Measurements from ENCODE around the gene EIF2D.
"Not testable (repeated sequence)": the region's sequence is repeated elsewhere in the genome, so short reads cannot be mapped to it uniquely, and the experiment has no call there.

Gene EIF2D

DNA sequence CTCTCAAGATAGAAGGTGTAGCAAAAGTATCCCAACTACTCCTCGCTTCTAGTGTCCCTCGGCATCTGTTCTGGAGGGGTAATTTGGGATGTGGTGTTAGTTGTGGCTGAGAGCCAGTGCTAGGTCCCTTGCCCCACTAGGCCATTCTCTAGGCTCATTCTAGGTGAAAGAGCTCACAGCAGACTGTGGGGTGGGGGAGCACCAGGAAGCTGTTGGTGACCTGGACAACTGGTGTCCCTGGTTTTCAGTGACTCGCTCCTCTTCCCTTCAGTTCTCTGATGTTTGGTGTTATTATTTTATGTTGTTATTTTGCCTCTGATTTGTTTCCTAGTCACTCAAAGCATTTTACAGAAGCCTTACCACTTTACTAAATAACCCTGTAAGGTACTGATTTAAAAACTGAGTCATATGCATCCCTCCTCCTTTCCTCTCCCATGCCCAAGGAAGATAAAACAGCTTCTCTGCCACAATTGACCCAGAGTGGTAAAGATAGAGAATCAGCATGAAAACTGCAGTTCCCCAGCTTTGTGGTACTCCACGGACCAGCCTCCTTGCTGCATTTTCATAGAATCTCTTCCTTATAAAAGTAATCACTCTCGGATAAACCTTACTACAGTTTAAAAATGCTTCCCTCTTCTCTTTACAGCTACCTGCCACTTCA is 37.1 kb upstream of the EIF2D start:
- DNase-seq (ENCODE audit: low spot score) = no peak
- TF ChIP-seq, protein P1, sequence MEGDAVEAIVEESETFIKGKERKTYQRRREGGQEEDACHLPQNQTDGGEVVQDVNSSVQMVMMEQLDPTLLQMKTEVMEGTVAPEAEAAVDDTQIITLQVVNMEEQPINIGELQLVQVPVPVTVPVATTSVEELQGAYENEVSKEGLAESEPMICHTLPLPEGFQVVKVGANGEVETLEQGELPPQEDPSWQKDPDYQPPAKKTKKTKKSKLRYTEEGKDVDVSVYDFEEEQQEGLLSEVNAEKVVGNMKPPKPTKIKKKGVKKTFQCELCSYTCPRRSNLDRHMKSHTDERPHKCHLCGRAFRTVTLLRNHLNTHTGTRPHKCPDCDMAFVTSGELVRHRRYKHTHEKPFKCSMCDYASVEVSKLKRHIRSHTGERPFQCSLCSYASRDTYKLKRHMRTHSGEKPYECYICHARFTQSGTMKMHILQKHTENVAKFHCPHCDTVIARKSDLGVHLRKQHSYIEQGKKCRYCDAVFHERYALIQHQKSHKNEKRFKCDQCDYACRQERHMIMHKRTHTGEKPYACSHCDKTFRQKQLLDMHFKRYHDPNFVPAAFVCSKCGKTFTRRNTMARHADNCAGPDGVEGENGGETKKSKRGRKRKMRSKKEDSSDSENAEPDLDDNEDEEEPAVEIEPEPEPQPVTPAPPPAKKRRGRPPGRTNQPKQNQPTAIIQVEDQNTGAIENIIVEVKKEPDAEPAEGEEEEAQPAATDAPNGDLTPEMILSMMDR (IDR thresholded peaks at IDR 0.05; ENCODE audit: extremely low read depth, insufficient read depth, missing control alignments) = no peak
- in situ Hi-C loops (cut with MboI; ENCODE audit: low pct_unique_long_range_greater_than_20kb, low sequenced_read_pairs, unreplicated experiment) = no loop called here

DNA sequence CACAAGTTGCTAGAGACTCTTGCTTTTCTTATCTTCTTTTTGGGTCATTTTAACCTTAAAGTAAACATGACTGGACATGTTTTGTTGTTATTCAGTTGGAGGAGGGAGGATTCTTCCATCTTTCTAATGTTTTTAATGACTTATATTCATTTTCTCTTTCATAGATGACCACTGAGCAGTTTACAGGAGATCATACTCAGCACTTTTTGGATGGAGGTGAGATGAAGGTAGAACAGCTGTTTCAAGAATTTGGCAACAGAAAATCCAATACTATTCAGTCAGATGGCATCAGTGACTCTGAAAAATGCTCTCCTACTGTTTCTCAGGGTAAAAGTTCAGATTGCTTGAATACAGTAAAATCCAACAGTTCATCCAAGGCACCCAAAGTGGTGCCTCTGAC is 35.0 kb upstream of the EIF2D start:
- DNase-seq (ENCODE audit: low spot score) = no peak
- in situ Hi-C loops (cut with MboI; ENCODE audit: low pct_unique_long_range_greater_than_20kb, low sequenced_read_pairs, unreplicated experiment) = no loop called here
- TF ChIP-seq, protein P1 (IDR thresholded peaks at IDR 0.05; ENCODE audit: extremely low read depth, insufficient read depth, missing control alignments) = no peak

GRCh38 chr1:206646504-206646903 is 34.2 kb upstream of the EIF2D start:
- TF ChIP-seq, protein P1 (IDR thresholded peaks at IDR 0.05; ENCODE audit: extremely low read depth, insufficient read depth, missing control alignments) = no peak
- in situ Hi-C loops (cut with MboI; ENCODE audit: low pct_unique_long_range_greater_than_20kb, low sequenced_read_pairs, unreplicated experiment) = no loop called here
- DNase-seq (ENCODE audit: low spot score) = no peak

- TF ChIP-seq, protein P1 (IDR thresholded peaks at IDR 0.05; ENCODE audit: extremely low read depth, insufficient read depth, missing control alignments) = no peak
- no peak for DNase-seq (ENCODE audit: low spot score)
- in situ Hi-C loops (cut with MboI; ENCODE audit: low pct_unique_long_range_greater_than_20kb, low sequenced_read_pairs, unreplicated experiment) = no loop called here
These were observed 30.9 kb upstream of the EIF2D start for GRCh38 chr1:206643118-206643698.

GRCh38 chr1:206642074-206642473 is 29.8 kb upstream of the EIF2D start:
- DNase-seq (ENCODE audit: low spot score); in situ Hi-C loops (cut with MboI; ENCODE audit: low pct_unique_long_range_greater_than_20kb, low sequenced_read_pairs, unreplicated experiment): not testable (repeated sequence)

DNA sequence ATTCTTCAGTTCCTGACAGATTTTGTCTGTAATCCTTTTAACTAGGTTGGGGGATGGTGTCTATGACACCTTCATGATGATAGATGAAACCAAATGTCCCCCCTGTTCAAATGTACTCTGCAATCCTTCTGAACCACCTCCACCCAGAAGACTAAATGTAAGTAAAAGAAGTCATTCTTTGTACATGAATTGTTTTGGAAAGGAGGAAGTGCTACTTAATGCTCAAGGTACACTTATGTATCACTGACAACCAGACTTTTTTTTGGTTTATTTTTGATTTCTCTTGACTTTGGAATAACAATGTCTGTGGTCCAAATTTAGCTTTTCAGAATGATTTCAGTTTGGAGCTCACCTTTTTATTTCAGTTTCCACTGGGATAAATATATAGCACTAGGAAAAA is 25.3 kb upstream of the EIF2D start:
- DNase-seq (ENCODE audit: low spot score) = no peak
- TF ChIP-seq, protein P1 (IDR thresholded peaks at IDR 0.05; ENCODE audit: extremely low read depth, insufficient read depth, missing control alignments) = no peak
- in situ Hi-C loops (cut with MboI; ENCODE audit: low pct_unique_long_range_greater_than_20kb, low sequenced_read_pairs, unreplicated experiment) = no loop called here

- TF ChIP-seq, protein P1 (IDR thresholded peaks at IDR 0.05; ENCODE audit: extremely low read depth, insufficient read depth, missing control alignments) = no peak
- no peak for DNase-seq (ENCODE audit: low spot score)
- in situ Hi-C loops (cut with MboI; ENCODE audit: low pct_unique_long_range_greater_than_20kb, low sequenced_read_pairs, unreplicated experiment) = no loop called here
These were observed 24.4 kb upstream of the EIF2D start for GRCh38 chr1:206636671-206637070.

Measured in GM13977 (cell line).